Astrocyte (in vitro differentiated cells and primary cell): ENCODE measurements around the gene PTPN13. TPM values are rescaled to one million over a fixed set of nuclear protein-coding genes. Genes with fewer than 3 reads are reported as not detected.
A peak's percentile ranks its signal among the peaks of the same experiment; 100 is the strongest.

Experiments
- DNase-seq: peaks from one replicate; pipeline ENCODE4 v3.0.0-alpha.2; 2010; ENCODE audit warnings: low read depth
- FAIRE-seq: peaks from 2 replicates; lab custom pipeline; 2011; peaks lifted over from hg19 to GRCh38; lab: Jason Lieb, UNC
- H2AFZ ChIP-seq: 2 replicates; pipeline ENCODE4 v1.6.0; 2012; ENCODE audit warnings: low read depth, low read length, inconsistent platforms
- H3K27ac ChIP-seq: 2 replicates; pipeline ENCODE4 v1.5.1; 2011; ENCODE audit warnings: low read depth, low read length, inconsistent platforms
- H3K27me3 ChIP-seq: 2 replicates; pipeline ENCODE4 v1.6.0; 2011; ENCODE audit warnings: low read length, inconsistent platforms; ENCODE audit not compliant: insufficient read depth
- H3K36me3 ChIP-seq: 2 replicates; pipeline ENCODE4 v1.5.1; 2011; ENCODE audit warnings: low read length, inconsistent platforms; ENCODE audit not compliant: insufficient read depth
- H3K4me1 ChIP-seq: 2 replicates; pipeline ENCODE4 v1.5.1; 2011; ENCODE audit warnings: low read length, inconsistent platforms; ENCODE audit not compliant: insufficient read depth
- H3K4me2 ChIP-seq: 2 replicates; pipeline ENCODE4 v1.6.0; 2012; ENCODE audit warnings: low read length, inconsistent platforms
- H3K4me3 ChIP-seq: 2 replicates; pipeline ENCODE4 v1.5.1; 2011; ENCODE audit warnings: low read depth, mild to moderate bottlenecking, low read length, inconsistent platforms; ENCODE audit not compliant: insufficient read depth
- H3K79me2 ChIP-seq: 2 replicates; pipeline ENCODE4 v1.6.0; 2012; ENCODE audit warnings: mild to moderate bottlenecking, low read length, inconsistent platforms; ENCODE audit not compliant: insufficient read depth
- H3K9ac ChIP-seq: 2 replicates; pipeline ENCODE4 v1.6.0; 2012; ENCODE audit warnings: mild to moderate bottlenecking, low read length, inconsistent platforms
- H3K9me3 ChIP-seq: 2 replicates; pipeline ENCODE4 v1.5.1; 2012; ENCODE audit warnings: low read depth, mild to moderate bottlenecking, low read length, inconsistent platforms; ENCODE audit not compliant: insufficient read depth
- H4K20me1 ChIP-seq: 2 replicates; pipeline ENCODE4 v1.6.0; 2012; ENCODE audit warnings: low read length, inconsistent platforms; ENCODE audit not compliant: insufficient read depth
- H3K27ac Mint-ChIP-seq: one replicate; pipeline ENCODE4 v1.8.0; 2021; ENCODE audit warnings: mild to moderate bottlenecking, mixed read lengths; ENCODE audit not compliant: unreplicated experiment
- H3K27me3 Mint-ChIP-seq: one replicate; pipeline ENCODE4 v1.8.0; 2021; ENCODE audit warnings: low read depth, mixed read lengths; ENCODE audit not compliant: unreplicated experiment
- H3K36me3 Mint-ChIP-seq: one replicate; pipeline ENCODE4 v1.8.0; 2021; ENCODE audit warnings: low read depth, mixed read lengths; ENCODE audit not compliant: unreplicated experiment
- H3K4me1 Mint-ChIP-seq: one replicate; pipeline ENCODE4 v1.8.0; 2021; ENCODE audit warnings: low read depth, mixed read lengths; ENCODE audit not compliant: unreplicated experiment
- H3K4me3 Mint-ChIP-seq: one replicate; pipeline ENCODE4 v1.8.0; 2021; ENCODE audit warnings: mild to moderate bottlenecking, moderate library complexity, mixed read lengths; ENCODE audit not compliant: unreplicated experiment
- H3K9me3 Mint-ChIP-seq: one replicate; pipeline ENCODE4 v1.8.0; 2021; ENCODE audit warnings: mild to moderate bottlenecking, mixed read lengths; ENCODE audit not compliant: unreplicated experiment
- CTCF ChIP-seq: IDR thresholded peaks from 2 replicates; pipeline ENCODE4 v1.5.1; 2011; ENCODE audit warnings: low read depth, mild to moderate bottlenecking, inconsistent platforms, low read length, moderate library complexity; ENCODE audit not compliant: insufficient read depth
- EZH2 ChIP-seq: IDR thresholded peaks from 2 replicates; pipeline ENCODE4 v1.6.1; 2012; ENCODE audit warnings: mild to moderate bottlenecking, low read length, inconsistent platforms; ENCODE audit not compliant: insufficient read depth
- total RNA-seq: library from RNA; stranded (reverse); gene quantifications from 2 replicates; pipeline ENCODE4 v1.2.1, GENCODE V29; 2021

The PTPN13 gene
- total RNA-seq, 1 donor from 2014 or later: 46.2 TPM

- Mint-ChIP-seq H3K4me1 (peaks cover 7% of the 10 kb centered on the region), H3K36me3 (peaks cover 31% of the 10 kb centered on the region), H3K27ac (no peak overlapping the region), H3K9me3 (peaks cover 4% of the 10 kb centered on the region), H3K4me3 (no peak overlapping the region), H3K27me3 (no peaks in the 10 kb centered on the region)
- FAIRE-seq (no peak), DNase-seq (peak; percentile 28)
- Histone ChIP-seq H3K9ac (no peak overlapping the region), H3K27ac (no peak overlapping the region), H3K4me1 (no peaks in the 10 kb centered on the region), H3K9me3 (peaks cover 6% of the 10 kb centered on the region), H3K27me3 (no peaks in the 10 kb centered on the region), H3K79me2 (no peaks in the 10 kb centered on the region), H3K4me2 (peak overlapping the region; percentile 12), H4K20me1 (no peaks in the 10 kb centered on the region), H2AFZ (no peak overlapping the region), H3K4me3 (no peak overlapping the region), H3K36me3 (peaks cover 11% of the 10 kb centered on the region)
- TF ChIP-seq EZH2 (no peak), CTCF (no peak)
These were observed 224.1 kb downstream of the PTPN13 start for GRCh38 chr4:86818211-86818610.

GRCh38 chr4:86818841-86819240 lies 224.7 kb downstream of the PTPN13 start:
- no peak overlapping the region for H3K4me3 ChIP-seq
- no peaks in the 10 kb centered on the region for H3K79me2 ChIP-seq
- H3K4me3 Mint-ChIP-seq: no peak overlapping the region
- H3K27ac Mint-ChIP-seq: no peak overlapping the region
- H3K36me3 Mint-ChIP-seq: peaks cover 27% of the 10 kb centered on the region
- H3K4me2 ChIP-seq: no peak overlapping the region
- H3K27me3 ChIP-seq: no peaks in the 10 kb centered on the region
- no peak overlapping the region for H3K27ac ChIP-seq
- peaks cover 11% of the 10 kb centered on the region for H3K36me3 ChIP-seq
- DNase-seq (no peak), FAIRE-seq (no peak)
- no peaks in the 10 kb centered on the region for H3K27me3 Mint-ChIP-seq
- no peak overlapping the region for H2AFZ ChIP-seq
- TF ChIP-seq EZH2 (no peak), CTCF (no peak)
- H3K9ac ChIP-seq: no peak overlapping the region
- no peaks in the 10 kb centered on the region for H3K4me1 ChIP-seq
- peaks cover 6% of the 10 kb centered on the region for H3K9me3 ChIP-seq
- H3K4me1 Mint-ChIP-seq: peaks cover 7% of the 10 kb centered on the region
- H3K9me3 Mint-ChIP-seq: peaks cover 4% of the 10 kb centered on the region
- H4K20me1 ChIP-seq: no peaks in the 10 kb centered on the region

- Histone ChIP-seq H3K27me3 (no peaks in the 10 kb centered on the region), H3K9me3 (peaks cover 6% of the 10 kb centered on the region), H2AFZ (no peak overlapping the region), H3K9ac (no peak overlapping the region), H3K4me3 (no peak overlapping the region), H3K4me1 (no peaks in the 10 kb centered on the region), H3K36me3 (peaks cover 11% of the 10 kb centered on the region), H3K79me2 (no peaks in the 10 kb centered on the region), H4K20me1 (no peaks in the 10 kb centered on the region), H3K4me2 (no peak overlapping the region), H3K27ac (no peak overlapping the region)
- no peak overlapping the region for H3K4me3 Mint-ChIP-seq
- H3K27me3 Mint-ChIP-seq: no peaks in the 10 kb centered on the region
- FAIRE-seq (no peak), DNase-seq (no peak)
- no peak overlapping the region for H3K27ac Mint-ChIP-seq
- H3K4me1 Mint-ChIP-seq: peaks cover 7% of the 10 kb centered on the region
- peaks cover 4% of the 10 kb centered on the region for H3K9me3 Mint-ChIP-seq
- TF ChIP-seq CTCF (no peak), EZH2 (no peak)
- peaks cover 23% of the 10 kb centered on the region for H3K36me3 Mint-ChIP-seq
These were observed 225.4 kb downstream of the PTPN13 start for GRCh38 chr4:86819561-86819960.
